GM23338 (cell line): ENCODE results near the gene SH3D19. TPM values are rescaled to one million over a fixed set of nuclear protein-coding genes. Genes with fewer than 3 reads are reported as not detected.
A peak's percentile ranks its signal among the peaks of the same experiment; 100 is the strongest.
"Not testable (repeated sequence)": the region's sequence is repeated elsewhere in the genome, so short reads cannot be mapped to it uniquely, and the experiment has no call there.

ENCODE experiments used
- ATAC-seq: fragments of 200-7000 bp; cut with Tn5 transposase; 3 replicates; pipeline ENCODE4 v1.9.1; 2020
- DNase-seq: peaks from one replicate; pipeline ENCODE4 v3.0.0-alpha.2; 2015; ENCODE audit warnings: low spot score
- H2AFZ ChIP-seq: fragments of 200-600 bp; sonication (generic); 2 replicates; pipeline ENCODE4 v1.8.0; 2016; ENCODE audit warnings: antibody characterized with exemption, mild to moderate bottlenecking, moderate library complexity
- H3F3A ChIP-seq: fragments of 200-600 bp; sonication (generic); replicated peaks from 2 replicates; pipeline ENCODE4 v1.8.0; 2017; ENCODE audit warnings: antibody characterized with exemption, mixed run types, low read depth
- H3K27ac ChIP-seq: fragments of 200-600 bp; sonication (generic); 2 replicates; pipeline ENCODE4 v1.6.1; 2016; ENCODE audit warnings: low read depth
- H3K27me3 ChIP-seq: fragments of 200-600 bp; sonication (generic); 2 replicates; pipeline ENCODE4 v1.8.0; 2016; ENCODE audit warnings: mild to moderate bottlenecking, mixed run types, moderate library complexity; ENCODE audit not compliant: insufficient read depth
- H3K36me3 ChIP-seq: fragments of 200-600 bp; sonication (generic); 2 replicates; pipeline ENCODE4 v1.8.0; 2016; ENCODE audit warnings: mild to moderate bottlenecking; ENCODE audit not compliant: insufficient read depth
- H3K4me1 ChIP-seq: fragments of 200-600 bp; sonication (generic); 2 replicates; pipeline ENCODE4 v1.8.0; 2016; ENCODE audit warnings: mild to moderate bottlenecking, moderate library complexity; ENCODE audit not compliant: insufficient read depth
- H3K4me2 ChIP-seq: fragments of 200-600 bp; sonication (generic); 2 replicates; pipeline ENCODE4 v1.7.1; 2017; ENCODE audit warnings: mixed run types
- H3K4me3 ChIP-seq: fragments of 200-600 bp; sonication (generic); 2 replicates; pipeline ENCODE4 v1.6.1; 2016; ENCODE audit warnings: mixed run types
- H3K79me2 ChIP-seq: fragments of 200-600 bp; sonication (generic); replicated peaks from 2 replicates; pipeline ENCODE4 v1.8.0; 2017; ENCODE audit warnings: mild to moderate bottlenecking; ENCODE audit not compliant: insufficient read depth
- H3K9me2 ChIP-seq: fragments of 200-600 bp; sonication (generic); 2 replicates; pipeline ENCODE4 v1.8.0; 2017; ENCODE audit not compliant: insufficient read depth
- H4K20me1 ChIP-seq: fragments of 200-600 bp; sonication (generic); replicated peaks from 2 replicates; pipeline ENCODE4 v1.8.0; 2017; ENCODE audit warnings: mild to moderate bottlenecking; ENCODE audit not compliant: insufficient read depth
- H3K27ac Mint-ChIP-seq: 2 replicates; pipeline ENCODE4 v1.8.0; 2020; ENCODE audit warnings: inconsistent platforms, mild to moderate bottlenecking, moderate library complexity, mixed read lengths
- H3K27me3 Mint-ChIP-seq: 3 replicates; pipeline ENCODE4 v1.8.0; 2022; ENCODE audit warnings: low read depth, mild to moderate bottlenecking, moderate library complexity, mixed read lengths, inconsistent platforms; ENCODE audit not compliant: insufficient read depth, poor library complexity
- H3K36me3 Mint-ChIP-seq: 3 replicates; pipeline ENCODE4 v1.8.0; 2021; ENCODE audit warnings: low read depth, mild to moderate bottlenecking, inconsistent platforms, moderate library complexity, mixed read lengths
- H3K4me1 Mint-ChIP-seq: 3 replicates; pipeline ENCODE4 v1.8.0; 2020; ENCODE audit warnings: mild to moderate bottlenecking, inconsistent platforms, mixed read lengths
- H3K4me3 Mint-ChIP-seq: 3 replicates; pipeline ENCODE4 v1.8.0; 2021; ENCODE audit warnings: moderate library complexity, mild to moderate bottlenecking, inconsistent platforms, mixed read lengths
- H3K9me3 Mint-ChIP-seq: 3 replicates; pipeline ENCODE4 v1.8.0; 2020; ENCODE audit warnings: moderate library complexity, mild to moderate bottlenecking, inconsistent platforms, mixed read lengths
- CREB1 ChIP-seq: fragments of 250-450 bp; sonication (Bioruptor Pico); IDR thresholded peaks from 2 replicates; pipeline ENCODE4 v1.5.0; 2020; ENCODE audit warnings: low read depth, mild to moderate bottlenecking, moderate library complexity
- EZH2 ChIP-seq: fragments of 200-600 bp; sonication (generic); IDR thresholded peaks from one replicate; pipeline ENCODE4 v1.8.0; 2017; ENCODE audit warnings: antibody characterized with exemption, mild to moderate bottlenecking, low read depth; ENCODE audit not compliant: unreplicated experiment
- REST ChIP-seq: IDR thresholded peaks from one replicate; pipeline ENCODE4 v1.6.1; 2018; ENCODE audit warnings: antibody characterized with exemption; ENCODE audit not compliant: unreplicated experiment
- STAT1 ChIP-seq: IDR thresholded peaks from one replicate; pipeline ENCODE4 v1.6.1; 2016; ENCODE audit warnings: antibody characterized with exemption; ENCODE audit not compliant: unreplicated experiment
- ZNF114 ChIP-seq: fragments of 250-450 bp; sonication (Bioruptor Pico); IDR thresholded peaks from 2 replicates; pipeline ENCODE4 v1.5.0; 2020; ENCODE audit warnings: mild to moderate bottlenecking, moderate library complexity
- ZNF462 ChIP-seq: fragments of 250-450 bp; sonication (Bioruptor Pico); IDR thresholded peaks from 2 replicates; pipeline ENCODE4 v1.5.0; 2020; ENCODE audit warnings: mild to moderate bottlenecking, moderate library complexity
- polyA plus RNA-seq: library from polyadenylated mRNA; unstranded; fragments of >200 nt; fragmentation: Nextera tagmentation; extraction: Ambion mirVana; gene quantifications from 2 replicates; pipeline ENCODE4 v1.2.1, GENCODE V29; 2016
- total RNA-seq: library from RNA; depleted of rRNA; stranded (reverse); fragments of >200 nt; shearing (Covaris generic); gene quantifications from 2 replicates; pipeline ENCODE4 v1.2.3, GENCODE V29; 2014

The SH3D19 gene
- total and polyA plus RNA-seq, 2 experiments from 2014 or later: 25.3 to 57.4 TPM

- Histone ChIP-seq H4K20me1 (peaks cover 3% of the 10 kb centered on the region; the same call in 1 of the 2 replicates), H3K4me2 (peak overlapping the region; percentile 69), H3K4me1 (peaks cover 26% of the 10 kb centered on the region), H3K9me2 (no peaks in the 10 kb centered on the region), H3K27me3 (no peaks in the 10 kb centered on the region), H3K27ac (no peak overlapping the region), H3K4me3 (peak overlapping the region; percentile 77), H3F3A (no peaks in the 10 kb centered on the region), H3K36me3 (no peaks in the 10 kb centered on the region), H2AFZ (no peak overlapping the region), H3K79me2 (peaks cover 66% of the 10 kb centered on the region)
- 0 out of 3 replicates have a peak, but pooled peaks cover 4% of the 10 kb centered on the region for H3K36me3 Mint-ChIP-seq
- peak overlapping the region; percentile 88; the same call in 2 of the 3 replicates for H3K4me3 Mint-ChIP-seq
- H3K9me3 Mint-ChIP-seq: no peaks in the 10 kb centered on the region
- ATAC-seq (no peak), DNase-seq (no peak)
- H3K27me3 Mint-ChIP-seq: peaks cover 4% of the 10 kb centered on the region
- TF ChIP-seq STAT1 (no peak), CREB1 (no peak), REST (no peak), ZNF114 (CRISPR knock-in tag) (no peak), ZNF462 (CRISPR knock-in tag) (no peak), EZH2 (no peak)
- no peak overlapping the region for H3K27ac Mint-ChIP-seq
- peaks cover 39% of the 10 kb centered on the region for H3K4me1 Mint-ChIP-seq
These were observed 2.8 kb downstream of the SH3D19 start for GRCh38 chr4:151322570-151322969.

GRCh38 chr4:151322161-151322560 lies 3.2 kb downstream of the SH3D19 start:
- Mint-ChIP-seq H3K4me3 (peak overlapping the region; percentile 88; the same call in 1 of the 3 replicates), H3K27ac (peak overlapping the region; percentile 2; the same call in 1 of the 2 replicates), H3K4me1 (peaks cover 41% of the 10 kb centered on the region)
- 0 out of 2 replicates have a peak overlapping the region, but pooled peaks have one; percentile 29 for H3K27ac ChIP-seq
- H3K36me3 ChIP-seq, H3K36me3 Mint-ChIP-seq, H4K20me1 ChIP-seq, ATAC-seq, H3K27me3 ChIP-seq, DNase-seq, H2AFZ ChIP-seq, H3K27me3 Mint-ChIP-seq, H3K9me3 Mint-ChIP-seq, H3K4me3 ChIP-seq, H3F3A ChIP-seq, H3K9me2 ChIP-seq: not testable (repeated sequence)
- H3K4me2 ChIP-seq: peak overlapping the region; percentile 69; the same call in 1 of the 2 replicates
- peaks cover 70% of the 10 kb centered on the region for H3K79me2 ChIP-seq
- H3K4me1 ChIP-seq: peaks cover 26% of the 10 kb centered on the region
